RPMI8226 (cell line): ENCODE results near the gene MLLT3.
"Not testable (repeated sequence)": the region's sequence is repeated elsewhere in the genome, so short reads cannot be mapped to it uniquely, and the experiment has no call there.

Experiments used
- DNase-seq: peaks from one replicate; pipeline ENCODE4 v3.0.0-alpha.2; 2015

The MLLT3 gene

DNA sequence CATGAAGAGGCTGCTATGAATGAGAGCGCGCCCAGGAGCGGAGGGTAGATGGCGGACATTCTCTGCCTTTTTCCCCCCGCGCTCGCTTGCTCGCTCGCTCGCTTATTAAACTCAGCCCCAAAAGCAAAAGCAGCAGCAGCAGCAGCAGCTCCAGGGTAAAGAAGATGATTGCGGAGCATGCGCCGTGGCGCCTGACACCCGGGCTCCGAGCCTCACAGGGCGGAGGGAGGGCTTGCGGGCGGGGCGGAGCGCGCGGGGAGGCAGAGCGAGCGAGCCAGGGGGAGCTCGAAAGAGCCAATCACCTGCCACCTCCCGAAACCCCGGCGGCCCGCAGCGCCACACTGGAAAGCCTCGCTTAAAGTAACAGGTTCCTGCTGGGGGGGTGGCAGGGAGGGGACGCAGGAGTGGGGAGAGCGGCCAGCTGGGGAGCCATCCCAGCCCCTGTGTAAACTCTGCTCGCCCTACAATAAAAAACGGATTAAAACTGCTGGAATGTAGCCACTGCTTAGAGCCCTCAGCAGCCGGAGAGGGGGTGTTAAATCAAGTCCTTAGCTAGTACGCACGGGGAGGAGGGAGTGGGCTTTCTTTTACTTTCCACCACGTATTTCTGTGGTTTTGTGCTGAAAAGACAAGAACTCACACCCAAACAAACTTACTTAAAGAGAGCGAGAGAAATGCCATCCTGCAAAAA, at the start of gene MLLT3:
Gene MLLT3, minus strand, starts transcription at position 170 of the 691 bp plus-strand sequence.
- DNase-seq = peak; percentile 95

DNA sequence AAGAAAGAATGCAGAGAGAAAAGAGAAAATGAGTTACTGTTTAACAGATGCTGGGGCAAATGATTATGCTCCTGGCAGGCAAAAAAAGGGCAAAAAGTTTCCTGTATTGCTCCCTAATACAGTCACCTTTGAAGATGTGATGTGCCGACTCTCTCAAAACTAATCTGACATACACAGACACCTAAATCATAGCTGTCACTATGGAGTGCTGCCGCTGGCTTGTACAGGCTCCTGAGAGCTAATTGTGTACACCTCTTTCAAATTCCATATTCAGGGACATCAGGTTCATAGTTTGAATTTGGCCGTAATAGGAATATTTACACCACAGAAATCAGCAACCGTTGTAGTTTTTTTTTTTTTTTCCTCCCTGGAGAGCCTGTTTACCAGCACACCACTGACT, 49.3 kb upstream of the MLLT3 start:
- DNase-seq = no peak

DNA sequence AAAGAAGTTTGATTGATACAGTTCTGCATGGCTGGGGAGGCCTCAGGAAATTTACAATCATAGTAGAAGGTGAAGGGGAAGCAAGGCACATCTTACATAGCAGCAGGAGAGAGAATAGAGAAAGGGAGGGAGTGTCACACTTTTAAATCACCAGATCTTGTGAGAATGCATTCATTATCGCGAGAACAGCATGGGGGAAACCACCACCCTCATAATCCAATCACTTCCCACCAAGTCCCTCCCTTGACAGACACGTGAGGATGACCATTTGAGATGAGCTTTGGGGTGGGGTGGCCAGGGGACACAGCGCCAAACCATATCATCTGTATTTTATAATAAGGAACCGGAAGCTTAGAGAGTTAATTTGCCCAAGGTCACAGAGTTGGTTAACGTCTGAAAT, 48.1 kb upstream of the MLLT3 start:
- no peak for DNase-seq

DNA sequence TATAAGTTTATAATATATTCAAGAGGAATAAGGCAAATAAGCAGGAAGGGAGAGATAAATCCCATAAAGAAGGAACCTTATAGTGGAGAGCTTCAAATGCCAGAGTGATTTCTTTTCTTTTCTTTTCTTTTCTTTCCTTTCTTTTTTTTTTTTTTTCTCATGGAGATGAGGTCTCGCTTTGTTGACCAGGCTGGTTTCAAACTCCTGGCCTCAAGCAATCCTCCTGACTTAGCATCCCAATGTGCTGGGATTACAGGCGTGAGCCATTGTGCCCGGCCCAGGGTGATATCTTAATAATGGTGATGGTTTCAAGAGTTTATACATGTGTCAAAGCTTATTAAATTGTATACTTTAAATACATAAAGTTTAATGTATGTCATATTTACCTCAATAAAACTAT, 42.2 kb upstream of the MLLT3 start:
- no peak for DNase-seq

DNA sequence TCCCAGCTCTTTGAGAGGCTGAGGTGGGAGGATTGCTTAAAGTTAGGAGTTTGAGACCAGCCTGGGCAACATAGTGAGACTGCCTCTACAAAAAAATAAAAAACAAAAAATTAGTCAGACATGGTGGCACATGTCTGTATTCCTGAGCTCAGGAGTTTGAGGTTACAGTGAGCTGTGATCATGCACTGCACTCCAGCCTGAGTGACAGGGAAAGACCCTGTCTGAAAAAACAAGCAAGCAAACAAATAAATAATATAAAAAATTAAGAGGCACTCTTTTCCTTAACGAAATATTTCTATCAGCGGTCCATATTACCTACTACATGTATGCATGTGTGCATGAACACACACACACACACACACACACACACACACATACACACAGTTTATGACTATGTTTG, 40.8 kb upstream of the MLLT3 start:
- no peak for DNase-seq

DNA sequence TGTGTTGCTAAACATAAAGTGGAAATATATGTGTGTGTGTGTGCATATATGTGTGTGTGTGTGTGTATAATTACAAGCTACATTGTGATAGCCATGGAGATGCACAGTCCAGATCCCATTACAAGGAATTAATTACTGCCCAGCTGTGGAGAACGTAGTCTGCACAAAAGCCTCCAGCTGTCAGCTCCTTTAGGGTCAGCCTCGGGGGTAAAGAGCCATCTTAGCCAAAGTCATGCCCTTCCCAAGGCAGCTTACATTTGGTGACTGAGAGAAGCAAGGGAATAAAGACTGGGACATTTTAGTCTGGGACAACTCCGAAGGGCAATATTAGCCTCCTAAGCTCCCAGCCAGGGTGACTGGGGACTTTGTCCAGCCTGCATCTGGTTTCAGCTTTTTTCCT, 39.9 kb upstream of the MLLT3 start:
- no peak for DNase-seq

DNA sequence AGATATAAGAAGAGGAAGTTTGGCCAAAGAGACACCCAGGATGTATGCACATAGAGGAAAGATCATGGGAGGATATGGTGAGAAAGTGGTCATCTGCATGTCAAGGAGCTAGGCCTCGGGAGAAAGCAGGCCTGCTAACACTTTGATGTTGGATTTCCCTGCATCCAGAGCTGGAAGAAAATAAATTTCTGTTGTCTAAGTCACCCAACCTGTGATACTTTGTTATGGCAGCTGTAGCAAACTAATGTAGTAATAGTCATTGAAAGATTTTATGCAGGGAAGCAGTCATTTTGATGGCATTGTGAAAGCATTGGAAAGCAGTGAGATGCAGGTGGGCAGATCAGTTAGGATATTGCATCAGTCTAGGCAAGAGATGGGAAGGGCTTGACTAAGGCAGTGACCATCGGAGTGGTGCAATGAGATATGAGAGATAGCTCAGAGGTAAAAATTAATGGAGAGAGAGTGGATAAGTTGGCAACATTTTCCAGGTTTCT, 37.2 kb upstream of the MLLT3 start:
- DNase-seq = no peak

DNA sequence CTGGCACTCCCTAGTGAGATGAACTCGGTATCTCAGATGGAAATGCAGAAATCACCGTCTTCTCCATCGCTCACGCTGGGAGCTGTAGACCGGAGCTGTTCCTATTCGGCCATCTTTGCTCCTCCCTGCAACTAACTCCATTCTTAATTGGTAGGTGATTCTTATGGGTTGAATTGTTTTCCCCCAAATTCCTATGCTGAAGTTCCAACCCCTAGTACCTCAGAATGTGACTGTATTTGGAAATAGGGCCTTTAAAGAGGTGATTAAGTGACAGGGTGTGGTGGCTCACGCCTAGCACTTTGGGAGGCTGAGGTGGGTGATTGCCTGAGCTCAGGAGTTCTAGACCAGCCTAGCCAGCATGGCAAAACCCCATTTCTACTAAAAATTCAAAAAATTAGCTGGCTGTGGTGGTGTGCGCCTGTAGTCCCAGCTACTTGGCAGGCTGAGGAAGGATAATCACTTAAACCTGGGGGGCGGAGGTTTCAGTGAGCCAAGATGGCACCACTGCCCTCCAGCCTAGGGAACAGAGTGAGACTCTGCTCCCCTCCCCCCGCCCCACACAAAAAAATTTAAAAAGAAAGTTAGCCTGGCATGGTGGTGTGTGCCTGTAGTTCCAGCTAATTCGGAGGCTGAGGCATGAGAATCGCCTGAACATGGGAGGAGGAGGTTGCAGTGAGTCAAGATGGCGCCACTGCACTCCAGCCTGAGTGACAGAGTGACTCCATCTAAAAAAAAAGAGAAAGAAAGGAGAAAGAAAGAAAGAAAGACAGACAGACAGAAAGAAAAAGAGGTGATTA, 36.6 kb upstream of the MLLT3 start:
- peak; percentile 5 for DNase-seq

DNA sequence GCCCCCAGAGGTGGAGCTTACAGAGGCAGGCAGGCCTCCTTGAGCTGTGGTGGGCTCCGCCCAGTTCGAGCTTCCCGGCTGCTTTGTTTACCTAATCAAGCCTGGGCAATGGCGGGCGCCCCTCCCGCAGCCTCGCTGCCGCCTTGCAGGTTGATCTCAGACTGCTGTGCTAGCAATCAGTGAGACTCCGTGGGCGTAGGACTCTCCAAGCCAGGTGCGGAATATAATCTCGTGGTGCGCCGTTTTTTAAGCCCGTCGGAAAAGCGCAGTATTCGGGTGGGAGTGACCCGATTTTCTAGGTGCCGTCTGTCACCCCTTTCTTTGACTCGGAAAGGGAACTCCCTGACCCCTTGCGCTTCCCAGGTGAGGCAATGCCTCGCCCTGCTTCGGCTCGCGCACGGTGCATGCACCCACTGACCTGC, 36.0 kb upstream of the MLLT3 start:
- not testable (repeated sequence) for DNase-seq

DNA sequence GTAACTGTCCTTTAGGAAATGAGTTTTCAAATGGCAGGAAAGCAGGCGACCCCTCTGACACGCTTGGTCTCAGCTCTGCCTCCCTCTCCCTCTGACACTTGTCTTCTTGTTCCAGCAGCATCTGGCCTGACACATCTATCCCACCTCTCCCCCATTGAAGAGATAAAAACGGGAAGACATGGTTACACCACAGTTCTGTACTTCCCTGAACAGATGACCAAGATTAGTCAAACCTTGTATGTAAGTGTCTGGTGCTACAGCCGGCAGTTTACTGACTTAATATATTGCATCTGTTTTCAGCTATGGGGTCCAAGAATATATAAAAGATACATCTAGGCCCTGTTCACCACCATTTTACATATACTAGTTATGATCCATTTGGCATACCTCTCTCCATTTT, 29.6 kb upstream of the MLLT3 start:
- no peak for DNase-seq

DNA sequence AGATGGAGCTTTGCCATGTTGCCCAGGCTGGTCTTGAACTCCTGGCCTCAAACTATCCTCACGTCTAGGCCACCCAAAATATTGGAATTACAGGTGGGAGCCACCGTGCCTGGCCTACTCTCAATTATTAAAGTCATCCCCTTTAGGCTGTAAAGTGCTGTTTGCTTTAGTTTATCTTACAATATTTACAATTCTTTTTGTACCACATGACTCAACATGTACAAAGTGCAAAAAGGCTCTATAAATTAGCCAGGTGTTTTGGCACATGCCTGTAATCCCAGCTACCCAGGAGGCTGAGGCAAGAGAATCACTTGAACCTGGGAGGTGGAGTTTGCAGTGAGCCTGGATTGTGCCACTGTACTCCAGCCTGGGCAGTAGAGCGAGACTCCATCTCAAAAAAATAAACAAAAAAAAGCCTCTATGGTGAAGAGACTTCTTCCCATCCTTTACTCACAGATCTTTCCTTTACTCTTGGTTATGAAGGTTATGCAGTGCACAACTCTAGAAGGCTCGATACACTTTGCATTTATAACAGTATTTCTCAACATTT, 28.5 kb upstream of the MLLT3 start:
- no peak for DNase-seq

DNA sequence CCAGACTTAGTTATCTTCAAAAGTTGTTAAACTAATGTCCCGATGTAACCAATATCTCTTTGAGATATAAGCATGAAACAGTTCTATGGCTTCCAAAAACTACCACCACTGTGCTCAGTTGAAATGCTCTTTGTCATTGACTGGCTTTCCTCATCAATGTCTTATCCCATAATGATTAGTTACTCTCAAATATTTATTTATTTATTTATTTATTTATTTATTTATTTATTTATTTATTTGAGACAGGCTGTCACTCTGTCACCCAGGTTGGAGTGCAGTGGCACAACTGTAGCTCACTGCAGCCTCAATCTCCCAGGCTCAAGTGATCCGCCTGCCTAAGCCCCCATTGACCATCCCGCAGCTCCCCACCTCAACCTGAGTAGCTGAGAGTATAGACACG, 28.0 kb upstream of the MLLT3 start:
- no peak for DNase-seq

DNA sequence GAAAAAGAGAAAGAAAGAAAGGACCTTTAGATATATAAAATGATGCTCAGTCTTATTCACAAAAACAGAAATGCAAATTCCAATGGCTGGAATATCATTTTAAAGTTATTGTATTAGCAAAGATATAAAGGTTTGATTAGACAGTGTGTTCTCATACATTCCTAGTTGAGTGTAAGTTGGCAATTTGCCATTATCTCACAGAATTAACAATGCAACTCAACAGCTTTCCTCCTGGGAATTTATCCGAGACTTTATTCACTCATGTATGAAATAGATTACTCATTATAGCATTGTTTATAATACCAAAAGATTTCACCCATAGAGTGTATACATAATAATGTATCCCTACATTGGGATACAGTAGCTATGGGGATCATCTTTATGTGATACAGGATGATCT, 27.1 kb upstream of the MLLT3 start:
- DNase-seq = no peak

DNA sequence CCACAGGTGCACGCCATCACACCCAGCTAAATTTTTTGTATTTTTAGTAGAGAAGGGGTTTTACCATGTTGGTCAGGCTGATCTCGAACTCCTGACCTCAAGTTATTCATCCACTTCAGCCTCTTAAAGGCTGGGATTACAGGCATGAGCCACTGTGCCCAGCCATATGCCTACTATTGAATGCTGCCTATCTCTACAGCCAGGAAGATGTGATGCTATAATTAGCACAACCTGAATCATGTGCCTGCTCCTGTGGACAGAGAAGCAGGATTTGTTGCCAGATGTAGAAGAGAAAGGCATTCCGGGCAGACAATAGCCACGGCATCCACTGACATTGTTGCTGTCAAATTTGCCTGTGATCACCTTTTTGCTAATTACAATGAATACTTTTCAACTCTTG, 24.4 kb upstream of the MLLT3 start:
- no peak for DNase-seq

DNA sequence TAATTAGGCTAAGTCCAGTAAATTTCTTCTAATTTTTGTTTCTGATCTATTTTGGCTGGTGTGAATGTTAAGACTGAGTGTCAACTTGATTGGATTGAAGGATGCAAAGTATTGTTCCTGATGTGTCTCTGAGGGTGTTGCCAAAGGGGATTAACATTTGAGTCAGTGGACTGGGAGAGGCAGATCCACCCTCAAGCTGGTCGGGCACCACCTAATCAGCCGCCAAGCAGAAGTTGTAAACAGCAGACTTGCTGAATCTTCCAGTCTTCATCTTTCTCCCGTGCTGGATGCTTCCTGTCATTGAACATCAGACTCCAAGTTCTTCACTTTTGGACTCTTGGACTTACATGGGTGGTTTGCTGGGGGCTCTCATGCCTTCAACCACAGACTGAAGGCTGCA, 21.4 kb upstream of the MLLT3 start:
- DNase-seq = no peak

DNA sequence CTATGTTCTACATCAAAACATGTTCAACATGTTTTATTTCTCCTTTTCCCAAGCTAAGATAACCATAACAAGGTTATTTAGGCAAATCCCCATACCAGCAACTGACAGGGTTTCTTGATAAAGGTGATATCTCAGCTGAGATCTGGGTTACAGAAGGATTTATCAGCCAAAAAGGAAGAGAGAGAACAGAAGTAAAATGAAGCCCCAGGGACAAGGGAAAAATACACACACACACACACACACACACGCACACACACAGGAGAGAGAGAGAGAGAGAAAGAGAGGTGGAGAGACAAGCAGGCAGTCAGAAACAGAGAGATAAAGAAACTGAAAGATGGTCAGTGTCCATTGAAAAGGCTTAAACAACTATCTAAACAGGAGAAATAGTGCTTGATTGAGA, 19.7 kb upstream of the MLLT3 start:
- no peak for DNase-seq

DNA sequence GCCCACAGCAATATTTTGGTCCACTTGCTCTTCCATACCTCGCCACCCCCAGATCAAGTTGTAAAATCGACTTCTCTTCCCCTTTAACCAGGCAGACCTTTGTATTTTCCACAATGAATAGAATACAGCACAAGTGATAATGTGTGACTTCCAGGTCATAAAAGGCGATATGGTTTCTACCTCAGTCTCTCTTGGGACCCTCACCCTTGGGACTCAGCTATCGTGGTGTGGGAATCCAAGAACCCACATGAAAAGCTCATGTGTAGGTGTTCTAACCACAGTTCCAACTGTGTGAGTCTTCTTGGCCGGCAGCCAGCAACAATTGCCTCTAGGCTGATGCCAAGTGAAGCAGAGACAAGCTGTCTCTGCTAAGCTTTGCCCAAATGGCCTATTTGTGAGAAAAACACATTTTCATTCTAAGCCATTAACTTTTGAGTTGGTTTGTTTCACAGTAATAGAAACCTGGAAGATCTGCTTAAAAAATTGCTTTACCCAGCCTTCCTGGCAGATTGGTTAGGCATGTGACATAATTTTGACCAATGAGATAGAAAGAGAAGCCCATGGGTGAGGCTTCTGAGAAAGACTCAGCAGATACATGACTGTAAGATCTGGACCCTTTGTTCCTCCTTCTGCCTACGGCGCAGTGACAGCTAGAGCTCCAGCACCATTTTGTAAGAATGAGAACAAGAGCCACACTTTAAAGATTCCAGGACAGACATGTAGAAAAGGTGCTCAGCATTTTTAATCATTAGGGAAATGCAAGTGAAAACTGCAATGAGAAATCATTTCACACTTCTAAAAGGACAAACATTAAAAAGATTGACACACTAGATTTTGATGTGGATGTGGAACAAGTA, 18.3 kb upstream of the MLLT3 start:
- peak; percentile 92 for DNase-seq

DNA sequence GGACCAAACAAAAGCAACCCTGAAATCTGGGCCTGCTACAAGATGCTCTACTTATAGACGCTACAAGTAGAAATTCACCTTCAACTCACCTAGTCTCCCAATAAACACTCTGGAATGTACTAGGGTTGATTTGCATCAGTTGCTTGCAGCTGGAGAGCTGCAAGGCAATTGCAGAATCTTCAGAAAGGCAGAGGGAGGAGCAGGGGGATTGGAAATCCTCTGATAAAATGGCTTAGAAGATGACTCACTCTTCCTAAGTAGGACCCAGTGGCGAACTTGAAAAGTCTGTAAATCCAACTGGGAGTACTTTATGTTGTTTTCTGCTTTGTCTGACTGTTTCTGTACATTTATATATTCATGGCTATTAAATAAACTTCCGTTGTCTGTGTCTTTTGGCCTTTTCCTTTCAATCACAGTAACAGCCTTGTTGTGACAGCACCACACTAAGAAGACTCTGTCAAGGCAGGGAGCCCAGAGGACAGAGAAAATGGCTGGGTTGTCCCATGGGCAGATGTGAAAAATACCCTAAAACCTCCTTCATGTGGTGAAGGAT, 14.7 kb upstream of the MLLT3 start:
- DNase-seq = no peak

DNA sequence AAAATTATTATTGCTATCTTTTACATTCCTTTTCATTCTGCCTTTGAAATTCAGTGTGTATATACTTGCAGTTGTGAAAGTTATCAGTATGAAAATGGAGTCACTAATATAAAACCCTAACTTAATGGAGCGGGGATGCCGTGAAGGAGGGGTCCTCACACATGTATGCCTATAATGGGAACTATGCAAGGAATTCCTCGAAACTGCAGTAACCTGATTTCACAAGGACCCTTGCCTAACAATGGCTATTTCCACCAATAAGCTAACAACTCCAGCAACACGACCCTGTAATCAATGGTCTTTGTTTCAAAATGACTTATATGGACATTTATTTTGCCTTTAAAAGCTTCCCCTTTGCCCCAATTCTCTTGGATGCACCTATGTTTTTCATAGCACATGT, 12.6 kb upstream of the MLLT3 start:
- no peak for DNase-seq

DNA sequence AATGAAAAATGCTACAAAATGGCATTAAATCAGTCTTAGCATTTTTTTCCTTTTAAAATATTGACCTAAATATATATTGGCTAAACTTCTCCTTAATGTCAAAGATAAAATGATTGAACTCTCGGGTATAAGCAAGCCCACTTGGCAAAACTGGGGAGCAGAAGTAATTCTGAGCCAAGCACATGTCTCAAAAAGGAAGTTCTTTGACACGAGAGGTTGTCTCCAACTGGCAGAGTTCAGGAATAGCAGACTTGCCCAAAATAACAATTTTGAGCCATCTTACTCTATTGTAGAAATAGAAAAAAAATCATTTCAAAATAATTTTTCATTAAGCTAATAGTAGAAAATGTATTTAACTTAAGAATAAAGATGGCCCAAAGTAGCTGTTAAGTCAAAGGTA, 10.4 kb upstream of the MLLT3 start:
- DNase-seq = no peak

DNA sequence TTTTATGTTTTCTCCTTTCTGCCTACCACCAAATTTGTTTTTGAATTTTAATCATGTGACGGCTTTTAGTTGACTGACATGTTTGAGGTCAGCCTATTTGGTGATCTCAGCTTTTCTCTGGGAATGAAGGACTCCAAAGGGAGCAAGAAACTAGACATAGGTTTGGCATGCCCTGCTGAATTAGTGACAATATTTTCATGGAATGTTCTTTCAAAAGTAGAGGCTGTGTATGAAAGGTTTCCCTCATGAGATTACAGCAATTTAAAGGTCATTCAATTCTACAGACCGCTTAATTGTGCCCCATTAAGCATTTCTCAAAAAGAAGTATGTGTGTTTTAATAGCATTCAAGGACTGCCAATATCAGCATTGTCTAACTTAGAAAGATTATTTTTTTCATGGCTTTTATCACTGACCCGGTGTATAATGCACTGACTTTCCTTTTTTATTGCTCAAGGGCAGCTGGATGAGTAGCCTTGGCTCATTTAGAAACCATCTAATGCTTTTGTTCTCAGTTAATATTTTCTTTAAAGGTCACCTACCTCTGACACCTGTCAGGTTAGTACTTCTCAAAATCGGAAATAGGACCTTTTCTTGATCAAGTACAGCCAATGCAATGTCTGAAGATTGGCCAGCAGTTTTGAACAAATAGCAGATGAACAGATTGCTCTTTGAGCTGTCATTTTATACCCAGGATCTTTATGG, 8.1 kb upstream of the MLLT3 start:
- no peak for DNase-seq

DNA sequence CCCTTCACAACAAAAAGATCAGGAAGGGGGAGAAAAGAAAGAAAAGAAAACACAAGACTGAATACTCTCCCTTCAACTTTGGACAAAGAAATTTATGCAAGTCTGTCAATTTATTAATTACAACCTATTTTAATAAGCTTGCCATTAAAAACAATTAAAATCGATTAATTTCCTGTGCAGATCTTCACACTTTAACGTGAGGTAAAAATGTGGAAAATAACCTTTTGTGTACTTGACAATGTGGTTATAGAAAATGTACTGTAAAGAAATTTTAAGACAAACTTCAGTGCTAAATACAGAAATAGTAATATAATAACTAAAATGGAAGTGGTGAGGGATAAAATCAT, 2.7 kb upstream of the MLLT3 start:
- no peak for DNase-seq
